Stimulated activated CD4-positive, alpha-beta T cell treated with anti-CD3 and anti-CD28 coated beads, Interleukin-12 subunit alpha, Interleukin-12 subunit beta, amount 100 ng/mL, for 48 hours (primary cell): Measurements from ENCODE around the gene GFOD2.

Experiments
- DNase-seq, 3 donors: peaks; one replicate each; pipeline ENCODE4 v3.0.0-alpha.2; 2020; ENCODE audit warnings: low read depth in 2 of 3, low spot score in 1 of 3

The GFOD2 gene

GRCh38 chr16:67733734-67734470 is 14.8 kb upstream of the GFOD2 start:
- DNase-seq: no peak

DNA sequence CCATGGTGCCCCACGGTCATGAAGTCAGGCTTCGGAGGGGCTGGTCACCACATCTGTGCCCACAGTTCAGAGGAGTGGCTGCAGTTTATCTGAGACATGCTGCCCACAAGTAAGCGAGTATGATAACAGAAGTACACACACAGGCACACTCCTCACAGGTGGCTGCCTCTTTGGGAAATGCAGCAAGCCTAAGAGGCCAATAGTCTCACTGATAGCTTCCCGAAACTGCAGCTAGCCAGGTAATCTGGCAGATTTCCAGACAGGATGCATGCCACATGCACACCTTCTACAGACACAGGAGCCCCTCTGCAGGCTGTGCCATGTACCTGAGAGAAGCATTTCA is 12.6 kb upstream of the GFOD2 start:
- no peak for DNase-seq

DNA sequence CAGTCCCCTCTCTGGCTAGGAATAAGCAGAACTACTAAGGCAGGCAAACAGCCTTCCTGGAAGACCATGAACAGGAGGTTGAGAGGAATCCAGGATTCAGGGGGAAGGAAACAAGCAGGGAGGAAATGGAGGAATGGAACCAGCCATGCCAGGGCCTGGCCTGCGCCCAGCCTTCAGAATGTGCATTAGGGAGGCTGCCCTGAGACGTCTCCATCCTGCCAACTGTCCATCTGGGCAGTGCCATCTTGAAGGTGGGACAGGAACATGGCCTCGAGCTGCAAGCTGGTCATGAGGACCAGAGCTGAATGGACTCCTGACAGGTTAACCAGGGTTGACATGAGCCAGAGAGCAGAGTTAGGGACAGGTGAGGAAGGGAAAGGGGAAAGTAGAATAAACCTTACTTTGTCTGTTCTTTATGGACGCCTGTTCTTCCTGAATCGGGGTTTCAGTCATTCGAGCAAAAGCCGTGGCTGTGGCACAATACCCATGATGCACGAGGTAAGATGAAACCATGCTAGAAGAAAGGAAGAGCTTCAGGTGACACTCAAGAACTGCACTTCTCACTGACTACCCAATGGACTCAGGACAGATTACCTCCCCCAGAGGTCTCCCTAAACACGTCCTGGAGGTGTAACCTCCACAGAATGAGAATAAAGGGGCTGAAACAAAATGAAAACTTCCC is 12.1 kb upstream of the GFOD2 start:
- DNase-seq: no peak

DNA sequence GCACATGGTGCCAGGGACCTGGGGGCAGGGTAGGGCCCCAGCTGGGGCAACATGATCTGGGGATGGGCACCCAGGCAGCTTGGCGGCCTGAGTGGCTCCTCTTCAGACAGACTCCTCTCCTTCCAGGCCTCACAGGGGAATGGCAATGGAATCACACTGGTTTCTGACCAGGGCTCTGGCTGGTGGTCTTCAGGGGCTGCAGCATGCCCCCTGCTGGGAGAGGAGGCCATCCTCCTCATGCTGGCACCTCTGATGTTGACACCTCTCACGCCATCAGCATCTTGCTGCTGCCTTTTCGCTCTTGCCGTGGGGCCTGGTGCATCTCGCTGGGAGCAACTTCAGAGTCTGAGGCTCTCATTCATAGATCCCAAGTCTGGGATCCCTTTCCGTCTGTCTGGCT is 11.2 kb upstream of the GFOD2 start:
- DNase-seq: no peak

DNA sequence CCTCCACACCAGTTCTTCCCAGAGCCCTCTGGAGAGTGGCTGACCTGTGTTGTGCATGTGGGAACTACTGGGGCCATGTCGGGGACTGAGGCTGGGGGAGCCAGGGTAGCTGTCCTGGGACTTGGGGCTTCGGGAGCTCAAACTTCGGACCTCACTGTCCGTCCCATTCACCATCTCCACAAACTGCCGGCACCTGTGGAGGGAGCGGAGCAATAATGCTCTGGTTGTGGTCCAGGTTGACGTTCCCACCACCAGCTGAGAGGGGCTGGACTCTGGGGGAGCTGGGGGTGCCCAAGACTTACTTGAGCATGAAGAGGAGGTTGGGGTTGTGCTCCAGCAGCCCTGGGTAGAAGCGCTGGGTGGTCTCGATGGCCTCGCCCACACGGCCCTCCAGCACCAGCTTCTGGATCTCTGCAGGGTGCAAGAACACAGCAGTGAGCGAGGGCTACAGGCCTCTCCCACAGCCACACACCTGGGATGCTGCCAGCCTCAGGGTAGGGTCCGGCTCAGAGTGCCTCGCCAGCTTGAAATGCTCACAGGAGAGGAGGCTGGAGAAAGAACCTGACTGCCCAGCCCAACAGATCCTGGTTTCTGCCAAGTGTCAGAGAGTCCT is 10.6 kb upstream of the GFOD2 start:
- DNase-seq: no peak

- DNase-seq: no peak
Observed at GRCh38 chr16:67727521-67728485, 8.7 kb upstream of the GFOD2 start.

GRCh38 chr16:67726106-67727034 is 7.3 kb upstream of the GFOD2 start:
- DNase-seq: no peak

GRCh38 chr16:67723911-67724305 is 4.8 kb upstream of the GFOD2 start:
- DNase-seq: no peak

DNA sequence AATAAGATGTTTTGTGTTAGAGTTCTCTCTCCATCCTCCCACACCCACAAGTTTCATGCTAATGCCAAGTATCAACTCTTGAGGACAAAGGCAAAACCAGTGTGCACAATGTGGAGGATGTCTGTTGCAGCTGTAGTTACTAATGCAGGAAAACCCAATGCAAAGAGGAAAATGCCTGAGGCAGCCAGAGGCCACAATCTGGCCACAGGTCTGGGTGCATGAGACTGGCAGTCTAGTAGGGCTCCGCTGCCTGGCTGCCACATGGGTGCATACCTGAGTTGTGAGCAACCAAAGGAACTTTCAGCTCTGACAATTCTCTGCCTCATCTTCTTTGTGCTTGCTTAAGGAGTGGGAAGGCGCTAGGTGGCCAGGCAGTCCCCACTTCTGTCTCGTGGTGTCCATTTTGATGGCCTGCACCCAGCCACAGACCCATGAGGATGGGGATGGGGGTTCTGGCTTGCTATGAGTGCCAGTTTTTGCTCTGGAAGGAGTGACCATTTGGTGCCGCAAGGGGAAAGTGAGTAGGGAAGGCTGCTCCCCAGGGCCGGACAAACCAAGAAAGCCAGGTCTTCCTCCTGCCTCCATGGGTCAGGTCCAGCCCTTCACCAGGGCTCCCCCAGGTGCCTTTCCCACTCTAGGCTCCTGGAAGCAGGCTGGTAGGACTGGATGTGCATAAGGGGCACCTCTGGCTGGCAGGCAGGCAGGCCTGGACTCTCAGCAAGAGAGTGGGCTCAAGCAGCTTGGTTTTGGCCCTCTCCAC is 4.2 kb upstream of the GFOD2 start:
- no peak for DNase-seq

DNA sequence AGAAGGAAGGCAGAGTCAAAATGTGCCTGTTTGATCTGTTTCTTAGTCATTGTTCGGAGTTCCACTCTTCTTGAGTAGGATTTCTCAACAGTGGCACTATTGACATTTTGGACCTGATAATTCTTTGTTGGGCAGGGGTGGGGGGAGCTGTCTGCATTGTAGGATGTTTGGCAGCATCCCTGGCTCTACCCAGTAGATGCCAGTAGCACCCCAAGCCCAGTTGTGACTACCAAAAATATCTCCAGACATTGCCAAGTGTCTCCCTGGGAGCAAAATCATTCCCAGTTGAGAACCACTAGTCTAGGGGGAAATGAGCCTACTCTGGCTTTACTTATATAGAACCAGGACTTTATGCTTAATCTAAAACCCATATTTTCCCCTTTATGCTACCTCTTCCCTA is 1.1 kb upstream of the GFOD2 start:
- no peak for DNase-seq

- peak in 1 of 3 donors; percentile 3 for DNase-seq
Observed at GRCh38 chr16:67719778-67720144, 645 bp upstream of the GFOD2 start.

DNA sequence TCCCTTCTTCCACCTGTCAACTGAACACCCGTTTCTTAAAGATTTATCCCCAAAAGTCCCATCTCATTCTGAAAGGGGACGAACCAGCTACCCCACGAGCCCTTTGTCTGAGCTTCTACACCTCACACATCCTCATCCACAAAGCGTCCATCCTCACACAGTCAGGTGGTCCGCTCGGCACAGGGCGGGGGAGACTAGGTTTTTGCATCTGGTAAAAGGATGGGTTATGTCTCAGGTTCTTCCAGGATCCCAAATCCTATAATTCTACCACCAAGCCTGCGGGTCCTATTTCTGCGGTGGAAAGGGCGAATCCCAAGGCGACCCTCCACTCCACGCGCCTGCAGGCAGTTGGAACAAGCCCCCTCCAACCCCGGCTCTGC is 458 bp downstream of the GFOD2 start:
- DNase-seq: peak in 1 of 3 donors; percentile 11

- DNase-seq: no peak
Observed at GRCh38 chr16:67716097-67716496, 3.0 kb downstream of the GFOD2 start.

- no peak for DNase-seq
Observed at GRCh38 chr16:67714522-67714921, 4.6 kb downstream of the GFOD2 start.

DNA sequence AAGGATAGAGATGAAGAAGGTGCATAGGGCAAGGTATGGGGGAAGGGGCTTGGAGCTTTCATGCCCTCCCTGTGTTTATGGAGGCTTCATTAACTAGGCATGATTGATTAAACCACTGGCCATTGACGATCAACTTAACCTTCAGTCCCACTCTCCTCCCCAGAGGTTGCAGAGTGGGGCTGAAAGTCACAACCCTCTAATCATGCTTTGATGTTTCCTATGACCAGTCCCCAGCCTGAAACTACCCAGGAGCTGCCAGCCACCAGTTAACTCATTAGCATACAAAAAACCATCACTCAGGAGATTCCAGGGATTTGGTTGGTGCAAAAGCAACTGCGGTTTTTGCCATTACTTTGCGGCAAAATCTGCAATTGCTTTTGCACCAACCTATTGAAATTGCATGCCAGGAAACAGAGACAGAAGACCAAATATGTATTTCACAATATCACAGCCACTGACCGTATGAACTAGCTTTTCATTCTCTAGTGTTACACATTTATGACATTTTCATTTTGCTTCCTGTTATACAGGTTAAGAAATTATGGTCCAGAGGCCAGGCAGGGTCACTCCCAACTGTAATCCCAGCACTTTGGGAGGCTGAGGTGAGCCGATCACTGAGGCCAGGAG is 5.4 kb downstream of the GFOD2 start:
- no peak for DNase-seq

DNA sequence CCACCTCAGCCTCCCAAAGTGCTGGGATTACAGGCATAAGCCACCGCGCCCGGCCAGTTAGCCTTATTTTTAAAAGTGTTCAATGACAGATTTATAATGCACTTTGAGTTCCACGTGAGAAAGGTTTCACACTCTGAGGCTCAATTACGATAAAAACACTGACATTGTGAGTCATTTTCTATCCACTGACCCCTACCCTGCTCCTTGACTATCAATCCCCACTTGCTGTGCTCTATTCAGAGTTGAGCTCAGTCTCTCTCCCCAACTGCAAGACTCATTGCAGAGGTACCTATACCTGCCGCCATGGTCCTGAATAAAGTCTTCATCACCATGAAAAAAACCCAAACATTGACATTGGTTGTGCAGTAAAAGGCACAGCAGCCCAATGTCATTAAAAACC is 8.5 kb downstream of the GFOD2 start:
- no peak for DNase-seq

GRCh38 chr16:67709050-67709449 is 10.1 kb downstream of the GFOD2 start:
- DNase-seq: no peak

DNA sequence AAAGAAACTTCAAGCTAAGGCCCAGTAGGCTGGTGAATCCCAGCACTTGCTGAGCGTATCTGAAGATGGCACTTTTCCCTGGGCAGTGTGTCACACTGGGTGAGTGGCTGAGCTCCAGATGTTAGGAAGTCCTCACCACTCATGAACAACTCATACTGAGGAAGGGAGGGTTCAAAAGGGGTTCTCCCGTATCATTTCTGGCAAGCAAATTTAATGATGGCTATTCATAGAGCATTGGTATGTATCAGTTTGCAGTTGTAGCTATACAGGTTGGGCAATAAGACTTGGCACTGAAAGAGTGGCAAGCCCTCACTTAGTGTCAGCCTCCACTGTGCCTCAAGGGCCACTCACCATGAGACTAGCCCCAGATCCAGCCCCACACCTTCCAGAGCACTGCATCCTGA is 10.7 kb downstream of the GFOD2 start:
- DNase-seq: no peak

DNA sequence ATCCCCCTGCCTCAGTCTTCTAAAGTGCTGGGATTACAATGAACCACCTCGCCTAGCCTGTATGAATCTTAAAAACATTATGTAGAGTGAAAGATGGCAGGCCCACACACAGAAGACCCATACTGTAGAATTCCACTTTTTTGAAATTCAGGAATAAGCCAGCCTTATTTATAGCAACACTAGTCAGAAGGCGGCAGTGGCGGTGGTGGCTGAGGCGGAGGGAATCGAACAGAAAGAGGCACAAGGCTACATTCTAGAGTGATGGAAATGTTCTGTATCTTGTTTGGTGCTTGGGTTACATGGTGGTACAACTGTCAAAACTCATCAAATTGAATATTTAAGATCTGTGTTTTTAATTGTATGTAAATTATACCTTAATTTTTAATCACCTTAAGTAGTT is 11.3 kb downstream of the GFOD2 start:
- DNase-seq: no peak
